Activated CD8-positive, alpha-beta memory T cell treated with anti-CD3 and anti-CD28 coated beads for 4 hours (primary cell): ENCODE data around the gene B3GAT1.
A peak's percentile ranks its signal among the peaks of the same experiment; 100 is the strongest.

Source experiments
- DNase-seq, 2 donors: peaks; one replicate each; pipeline ENCODE4 v3.0.0-alpha.2; 2020; ENCODE audit warnings: low read depth in 2 of 2

B3GAT1 gene

GRCh38 chr11:134372536-134372935 is 39.5 kb downstream of the B3GAT1 start:
- DNase-seq: no peak

GRCh38 chr11:134371436-134372185 is 40.4 kb downstream of the B3GAT1 start:
- DNase-seq: no peak

GRCh38 chr11:134370526-134371435 is 41.3 kb downstream of the B3GAT1 start:
- DNase-seq: no peak

GRCh38 chr11:134369656-134370525 is 42.2 kb downstream of the B3GAT1 start:
- no peak for DNase-seq

GRCh38 chr11:134367781-134368180 is 44.3 kb downstream of the B3GAT1 start:
- DNase-seq: no peak

GRCh38 chr11:134366254-134366653 is 45.8 kb downstream of the B3GAT1 start:
- no peak for DNase-seq

- no peak for DNase-seq
Measured at GRCh38 chr11:134365011-134365925, 46.8 kb downstream of the B3GAT1 start.

- no peak for DNase-seq
Measured at GRCh38 chr11:134364261-134364660, 47.8 kb downstream of the B3GAT1 start.

GRCh38 chr11:134363592-134363991 is 48.5 kb downstream of the B3GAT1 start:
- DNase-seq: no peak

- no peak for DNase-seq
Measured at GRCh38 chr11:134363161-134363560, 48.9 kb downstream of the B3GAT1 start.

- no peak for DNase-seq
Measured at GRCh38 chr11:134362192-134362901, 49.7 kb downstream of the B3GAT1 start.

- no peak for DNase-seq
Measured at GRCh38 chr11:134361661-134362060, 50.4 kb downstream of the B3GAT1 start.

- DNase-seq: peak; percentile 28 to 31
Measured at GRCh38 chr11:134360050-134360835, 51.8 kb downstream of the B3GAT1 start.

GRCh38 chr11:134359646-134360045 is 52.4 kb downstream of the B3GAT1 start:
- DNase-seq: no peak

GRCh38 chr11:134358856-134359490 is 53.1 kb downstream of the B3GAT1 start:
- no peak for DNase-seq

- no peak for DNase-seq
Measured at GRCh38 chr11:134358165-134358855, 53.7 kb downstream of the B3GAT1 start.

GRCh38 chr11:134357545-134357839 is 54.5 kb downstream of the B3GAT1 start:
- no peak for DNase-seq
